COR-L47 (cell line): ENCODE results near the gene HEATR3.

Experiments
- DNase-seq: peaks from one replicate; lab custom pipeline; 2025; lab: John Stamatoyannopoulos, UW

Gene HEATR3

GRCh38 chr16:50065624-50066481 lies at the start of gene HEATR3:
HEATR3 (plus strand) TSS chr16:50065970; CDS start chr16:50066132, 162 bp downstream.
- peak; percentile 84 for DNase-seq

GRCh38 chr16:50017553-50017952 lies 48.2 kb upstream of the HEATR3 start:
- no peak for DNase-seq

GRCh38 chr16:50021544-50021943 lies 44.2 kb upstream of the HEATR3 start:
- peak; percentile 33 for DNase-seq

GRCh38 chr16:50023641-50024040 lies 42.1 kb upstream of the HEATR3 start:
- no peak for DNase-seq

GRCh38 chr16:50024207-50024606 lies 41.6 kb upstream of the HEATR3 start:
- DNase-seq, result no peak

GRCh38 chr16:50024684-50025536 lies 40.9 kb upstream of the HEATR3 start, which contains the start of gene CNEP1R1:
CNEP1R1 (plus strand) TSS chr16:50025225; CDS start chr16:50025316, 91 bp downstream.
- DNase-seq, result peak; percentile 95

GRCh38 chr16:50025537-50025931 lies 40.2 kb upstream of the HEATR3 start:
- DNase-seq, result no peak

GRCh38 chr16:50027829-50028228 lies 37.9 kb upstream of the HEATR3 start:
- DNase-seq, result no peak

- DNase-seq, result no peak
Measured at GRCh38 chr16:50035468-50035992, 30.2 kb upstream of the HEATR3 start.

- DNase-seq, result peak; percentile 81
Measured at GRCh38 chr16:50036426-50036825, 29.3 kb upstream of the HEATR3 start.

GRCh38 chr16:50037662-50038220 lies 28.0 kb upstream of the HEATR3 start:
- DNase-seq, result no peak

GRCh38 chr16:50038286-50038685 lies 27.5 kb upstream of the HEATR3 start:
- DNase-seq, result no peak

- DNase-seq, result no peak
Measured at GRCh38 chr16:50038756-50039529, 26.8 kb upstream of the HEATR3 start.

GRCh38 chr16:50040018-50040417 lies 25.8 kb upstream of the HEATR3 start:
- DNase-seq, result no peak

- DNase-seq, result no peak
Measured at GRCh38 chr16:50040710-50041109, 25.1 kb upstream of the HEATR3 start.

GRCh38 chr16:50043358-50043757 lies 22.4 kb upstream of the HEATR3 start:
- no peak for DNase-seq

GRCh38 chr16:50045412-50045811 lies 20.4 kb upstream of the HEATR3 start:
- no peak for DNase-seq

GRCh38 chr16:50046853-50047252 lies 18.9 kb upstream of the HEATR3 start:
- no peak for DNase-seq

- DNase-seq, result no peak
Measured at GRCh38 chr16:50047864-50048263, 17.9 kb upstream of the HEATR3 start.

- DNase-seq, result no peak
Measured at GRCh38 chr16:50050802-50051201, 15.0 kb upstream of the HEATR3 start.

- DNase-seq, result no peak
Measured at GRCh38 chr16:50056226-50056625, 9.5 kb upstream of the HEATR3 start.
